GM21360 (cell line): ENCODE data around the gene CASTOR1.

Source experiments
- ATAC-seq: cut with Tn5 transposase; IDR thresholded peaks from one replicate; pipeline ENCODE4 v1.9.1; 2021; ENCODE audit warnings: mild to moderate bottlenecking, moderate library complexity; ENCODE audit not compliant: unreplicated experiment

CASTOR1 gene

DNA sequence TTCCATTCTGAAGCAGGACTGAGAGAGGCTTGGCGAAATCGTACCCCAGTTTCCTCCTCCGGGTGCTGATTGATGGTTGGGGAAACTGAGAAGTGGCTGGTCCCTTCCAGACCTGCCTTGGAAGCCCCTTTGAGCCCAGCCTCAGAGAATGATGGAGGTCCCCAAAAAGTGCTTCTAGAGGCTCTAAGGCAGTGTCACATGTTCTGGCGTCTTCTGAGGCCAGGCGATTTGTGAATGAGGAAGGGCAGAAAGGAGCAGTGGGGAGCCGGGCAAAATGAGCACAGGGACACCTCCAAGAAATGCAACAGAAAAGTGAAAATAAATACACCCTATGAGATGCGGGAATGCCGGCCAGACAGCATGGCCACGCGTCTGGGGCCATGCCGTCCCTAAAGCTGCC lies 41.7 kb downstream of the CASTOR1 start:
- ATAC-seq, result no peak

DNA sequence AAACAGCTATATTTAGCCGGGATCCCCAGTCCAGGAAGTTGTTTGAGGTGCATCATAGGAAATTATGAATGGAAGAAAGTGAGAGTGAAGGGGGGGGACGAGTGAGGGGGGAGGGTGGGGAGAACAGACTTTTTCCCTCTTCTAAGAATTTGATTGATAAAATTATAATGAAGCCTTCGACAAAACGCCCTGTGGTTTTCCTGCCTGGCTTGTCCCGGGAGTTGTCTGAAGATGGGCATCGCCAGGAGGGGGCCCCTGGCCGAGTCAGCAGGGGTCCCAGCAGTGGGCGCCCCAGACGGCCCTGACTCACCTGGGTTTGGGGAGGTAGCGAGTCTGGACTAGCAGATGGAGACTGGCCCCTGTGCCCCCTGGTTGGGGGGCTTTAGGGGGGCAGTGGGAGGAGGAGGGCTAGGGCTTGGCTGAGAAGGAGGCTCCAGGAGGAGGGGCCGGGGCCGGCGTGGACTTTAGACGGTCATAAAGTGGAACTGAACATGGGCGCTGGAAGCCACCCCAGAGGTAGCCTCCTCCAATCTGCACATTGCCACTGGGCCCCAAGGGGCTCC lies 42.4 kb downstream of the CASTOR1 start:
- no peak for ATAC-seq

DNA sequence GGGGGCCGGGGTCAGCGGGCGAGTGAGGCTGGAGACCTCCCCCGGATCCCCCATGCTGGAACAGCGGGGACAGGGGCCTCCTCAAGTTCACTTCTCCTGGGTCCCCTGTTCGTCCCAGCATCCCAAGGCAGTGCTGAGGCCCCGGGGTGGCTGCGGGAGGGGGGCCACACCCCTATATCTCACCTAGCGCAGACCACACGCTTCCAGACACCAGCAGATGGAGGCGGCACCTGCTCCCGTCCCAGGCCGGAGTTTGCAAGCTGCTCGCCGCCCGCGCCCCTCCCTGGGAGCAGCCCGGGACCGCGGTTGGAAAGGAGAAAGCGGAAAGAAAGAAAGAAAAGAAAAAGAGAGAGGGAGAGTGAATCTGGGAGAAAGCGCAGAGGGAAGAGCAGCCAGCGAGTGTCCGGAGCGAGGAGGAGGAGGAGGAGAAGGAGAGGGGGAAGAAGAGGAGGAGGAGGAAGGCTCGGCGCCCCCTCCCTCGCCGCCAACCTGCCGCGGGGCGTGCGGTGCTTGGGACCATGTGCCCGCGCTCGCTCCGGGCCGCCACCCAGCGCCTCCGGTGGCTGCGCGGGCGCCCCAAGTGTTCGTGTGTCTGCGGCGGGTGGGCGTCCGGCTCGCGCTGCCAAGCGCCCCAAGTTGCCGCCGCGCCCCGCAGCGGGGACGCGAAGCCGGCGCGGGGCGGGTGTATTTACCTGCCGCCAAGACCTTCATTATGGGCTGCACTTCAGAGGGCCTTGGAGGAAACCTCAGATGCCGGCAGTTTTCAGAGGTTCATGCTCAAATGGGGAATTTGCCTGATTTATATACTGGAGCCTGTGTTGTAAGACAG lies 43.1 kb downstream of the CASTOR1 start, which contains the start of gene LIF:
LIF (minus strand) TSS at position 775 of the 829 bp plus-strand sequence; CDS start at position 711, 64 bp downstream.
- ATAC-seq, result no peak

DNA sequence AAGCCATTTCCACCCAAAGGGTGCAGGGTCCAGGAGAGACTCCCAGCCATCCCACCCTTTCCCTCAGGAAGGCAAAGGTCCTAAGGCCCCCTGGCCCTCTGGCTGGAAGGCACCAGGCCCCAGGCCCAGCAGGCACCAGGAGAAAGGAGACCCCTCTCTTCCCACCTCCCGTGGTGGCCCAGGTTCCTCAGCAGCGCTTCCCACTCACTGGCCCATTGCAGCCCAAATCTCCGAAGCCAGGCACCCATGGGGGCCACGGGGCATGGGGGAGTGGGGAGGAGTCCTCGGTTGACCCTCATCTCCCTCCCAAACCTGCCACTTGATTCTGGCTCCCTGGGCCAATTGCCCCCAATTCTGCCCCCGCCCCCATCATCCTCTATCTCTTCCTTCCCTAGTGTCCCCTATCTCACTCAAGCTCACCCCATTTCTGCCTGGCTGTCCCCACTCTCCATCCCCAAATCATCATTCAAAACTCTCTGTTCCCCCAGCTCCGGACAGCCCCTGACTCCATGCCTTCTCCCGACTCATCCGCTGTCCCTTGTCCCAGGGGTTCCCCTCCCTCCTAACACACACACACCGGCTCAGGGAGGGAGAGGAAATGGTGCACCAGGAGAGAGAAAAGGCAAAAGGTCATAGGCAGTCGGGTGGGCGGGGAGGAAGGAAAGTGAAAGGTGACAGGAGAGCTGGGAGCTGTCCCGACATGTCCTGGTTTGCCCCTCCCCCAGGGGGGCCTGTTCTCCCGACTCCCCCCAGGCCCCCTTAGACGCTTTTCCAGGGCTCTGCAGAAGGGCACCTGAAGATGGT lies 43.9 kb downstream of the CASTOR1 start:
- ATAC-seq, result no peak

DNA sequence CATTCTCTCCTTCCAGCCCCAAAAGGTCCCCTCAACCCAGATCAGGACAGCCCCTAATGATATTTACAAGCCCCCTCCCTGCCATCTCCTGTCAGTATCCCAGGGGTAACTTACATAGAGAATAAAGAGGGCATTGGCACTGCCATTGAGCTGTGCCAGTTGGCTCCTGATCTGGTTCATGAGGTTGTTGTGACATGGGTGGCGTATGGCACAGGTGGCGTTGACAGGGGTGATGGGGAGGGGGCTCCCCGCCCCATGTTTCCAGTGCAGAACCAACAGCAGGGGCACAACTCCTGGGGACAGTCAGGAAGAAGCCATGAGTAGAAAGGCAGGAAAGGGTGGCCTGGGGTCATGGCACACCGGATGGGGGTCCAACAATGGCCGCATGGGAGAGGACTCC lies 44.7 kb downstream of the CASTOR1 start:
- ATAC-seq, result no peak

DNA sequence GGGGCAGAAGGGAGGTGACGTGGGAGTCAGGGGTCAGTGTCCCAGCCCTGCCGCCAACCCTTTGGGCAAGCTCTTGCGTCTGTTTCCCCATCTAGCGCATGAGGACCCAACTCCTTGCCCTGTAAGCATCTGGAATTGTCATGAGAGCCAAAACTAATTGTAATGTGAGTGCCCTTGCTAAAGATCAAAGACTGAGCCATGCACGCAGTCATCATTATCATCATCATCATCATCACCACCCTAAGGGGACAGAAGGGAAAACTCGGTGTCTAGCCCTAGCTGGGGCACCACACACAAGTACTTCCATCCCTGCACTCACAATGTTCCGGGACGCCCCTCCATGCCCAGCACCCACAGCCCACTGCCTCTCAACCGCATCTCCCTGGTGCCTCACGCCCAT lies 45.2 kb downstream of the CASTOR1 start:
- no peak for ATAC-seq

DNA sequence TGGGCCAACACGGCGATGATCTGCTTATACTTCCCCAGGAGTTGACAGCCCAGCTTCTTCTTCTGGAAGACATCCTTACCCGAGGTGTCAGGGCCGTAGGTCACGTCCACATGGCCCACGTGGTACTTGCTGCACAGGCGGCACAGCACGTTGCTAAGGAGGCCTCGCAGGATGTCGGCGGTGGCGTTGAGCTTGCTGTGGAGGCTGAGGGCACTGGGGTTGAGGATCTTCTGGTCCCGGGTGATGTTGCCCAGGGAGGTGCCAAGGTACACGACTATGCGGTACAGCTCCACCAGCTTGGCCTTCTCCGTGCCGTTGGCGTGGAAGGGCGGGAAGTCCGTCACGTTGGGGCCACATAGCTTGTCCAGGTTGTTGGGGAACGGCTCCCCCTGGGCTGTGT lies 45.6 kb downstream of the CASTOR1 start:
- ATAC-seq, result no peak

DNA sequence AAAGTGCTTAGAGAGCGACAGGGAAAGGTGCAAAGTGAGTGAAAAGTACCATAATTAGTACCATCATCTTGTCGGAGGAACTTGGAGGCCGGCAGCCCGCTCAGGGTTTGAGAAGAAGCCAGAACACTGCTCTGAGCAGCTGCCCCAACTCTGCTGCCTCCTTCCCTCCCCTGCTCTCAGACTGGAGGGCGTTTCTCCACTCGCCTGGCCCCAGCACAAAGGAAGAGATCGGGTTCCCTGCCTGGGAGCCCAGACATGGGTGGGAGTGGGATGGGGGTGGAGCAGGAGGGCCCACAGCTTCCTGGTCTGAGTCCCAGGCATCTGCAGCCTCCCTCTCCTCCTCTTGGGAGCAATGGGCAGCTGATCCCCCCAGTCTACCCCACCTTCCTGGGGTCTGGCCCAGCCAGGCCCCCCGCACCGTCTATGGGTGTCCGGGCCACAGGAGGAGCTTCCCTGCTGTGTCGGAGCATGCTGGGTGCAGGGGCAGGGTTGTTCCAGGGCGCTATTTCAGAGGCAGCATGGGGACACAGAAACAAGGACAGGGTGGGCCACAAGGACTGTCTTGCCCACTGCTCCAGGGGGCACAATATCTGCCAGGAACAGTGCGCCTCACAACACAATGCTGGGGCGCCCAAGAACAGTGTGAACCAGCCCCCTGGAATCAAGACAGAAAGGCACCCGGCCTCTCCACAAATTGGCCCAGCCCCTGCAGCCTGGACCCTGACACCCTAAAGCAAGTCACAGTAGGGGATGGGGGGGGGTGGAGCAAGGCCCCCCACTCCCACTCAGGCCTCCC lies 47.5 kb downstream of the CASTOR1 start:
- no peak for ATAC-seq

DNA sequence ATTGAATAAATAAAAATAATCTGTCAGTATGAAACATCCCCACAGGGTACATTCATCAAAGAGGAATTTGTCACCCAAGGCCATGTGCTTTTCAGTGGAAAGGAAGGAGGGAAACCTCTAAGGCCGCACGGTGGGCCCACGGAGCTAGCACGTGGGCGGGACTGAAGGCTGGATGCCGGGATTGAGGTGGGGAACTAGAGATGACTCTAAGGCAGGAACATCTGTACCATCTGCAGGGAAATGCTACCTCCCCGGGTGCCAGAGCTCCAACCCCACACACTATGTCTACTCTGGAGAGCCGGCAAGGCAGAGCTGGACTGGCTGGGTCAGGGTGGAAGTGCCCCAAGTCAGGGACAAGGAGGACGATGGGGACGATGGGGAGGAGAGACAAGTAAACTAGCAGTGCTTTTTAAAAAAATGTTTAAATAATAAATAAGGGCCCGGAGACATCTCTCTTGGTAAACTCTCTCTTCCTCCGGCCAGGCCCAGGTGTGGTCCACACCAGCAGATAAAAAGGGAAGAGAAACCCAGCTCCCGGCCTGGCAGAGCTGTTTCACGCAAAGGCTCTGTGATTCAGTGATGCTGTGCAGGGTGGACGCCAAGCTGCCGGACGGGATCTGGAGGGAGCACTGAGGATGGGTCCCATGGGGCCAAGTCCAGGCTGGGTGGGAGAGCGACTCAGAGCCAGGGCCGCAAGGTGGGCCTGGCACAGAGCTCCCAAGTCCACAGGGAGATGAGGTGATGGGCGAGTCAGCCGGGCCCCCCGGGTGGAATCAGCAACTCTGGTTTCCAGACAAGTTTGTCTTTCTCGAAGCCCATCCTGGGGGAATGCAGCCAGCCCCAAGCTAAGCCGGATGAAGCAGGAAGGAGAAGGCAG lies 48.5 kb downstream of the CASTOR1 start:
- no peak for ATAC-seq

DNA sequence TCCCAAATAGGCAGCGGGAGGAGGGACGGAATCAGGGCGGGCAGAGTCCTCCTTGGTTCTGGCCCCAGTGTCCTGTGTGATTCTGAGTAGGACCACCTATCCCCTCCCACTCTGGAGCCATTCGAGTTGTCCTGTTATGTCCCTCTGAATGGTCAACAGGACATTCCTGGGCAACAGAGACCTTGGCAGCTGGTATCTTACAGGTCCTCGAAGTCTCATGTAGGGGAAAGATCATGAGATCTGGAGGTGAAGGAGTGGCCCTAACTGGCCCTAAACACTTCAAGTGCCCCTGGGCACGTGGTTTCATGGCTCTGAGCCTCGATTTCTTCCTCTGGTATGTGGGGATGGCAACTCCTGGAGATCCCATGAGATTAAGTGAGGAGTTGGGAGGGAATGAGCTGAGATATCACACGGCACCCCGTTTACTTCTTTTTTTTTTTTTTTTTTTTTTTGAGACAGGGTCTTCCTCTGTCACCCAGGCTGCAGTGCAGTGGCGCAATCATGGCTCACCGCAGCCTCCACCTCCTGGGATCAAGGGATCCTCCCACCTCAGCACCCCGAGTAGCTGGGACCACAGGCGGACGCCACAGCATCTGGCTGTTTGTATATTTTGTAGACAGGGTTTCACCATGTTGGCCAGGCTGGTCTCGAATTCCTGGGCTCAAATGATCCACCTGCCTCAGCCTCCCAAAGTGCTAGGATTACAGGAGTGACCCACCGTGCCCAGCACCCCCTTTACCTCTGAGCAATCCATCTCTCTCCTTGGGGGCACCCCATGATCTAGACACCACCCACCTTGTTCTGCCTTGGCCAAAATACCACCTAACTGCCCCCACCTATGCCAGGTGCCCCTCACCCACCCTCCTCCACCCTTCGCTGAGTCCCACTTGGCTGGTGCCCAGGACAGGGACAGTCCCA lies 49.6 kb downstream of the CASTOR1 start:
- no peak for ATAC-seq

DNA sequence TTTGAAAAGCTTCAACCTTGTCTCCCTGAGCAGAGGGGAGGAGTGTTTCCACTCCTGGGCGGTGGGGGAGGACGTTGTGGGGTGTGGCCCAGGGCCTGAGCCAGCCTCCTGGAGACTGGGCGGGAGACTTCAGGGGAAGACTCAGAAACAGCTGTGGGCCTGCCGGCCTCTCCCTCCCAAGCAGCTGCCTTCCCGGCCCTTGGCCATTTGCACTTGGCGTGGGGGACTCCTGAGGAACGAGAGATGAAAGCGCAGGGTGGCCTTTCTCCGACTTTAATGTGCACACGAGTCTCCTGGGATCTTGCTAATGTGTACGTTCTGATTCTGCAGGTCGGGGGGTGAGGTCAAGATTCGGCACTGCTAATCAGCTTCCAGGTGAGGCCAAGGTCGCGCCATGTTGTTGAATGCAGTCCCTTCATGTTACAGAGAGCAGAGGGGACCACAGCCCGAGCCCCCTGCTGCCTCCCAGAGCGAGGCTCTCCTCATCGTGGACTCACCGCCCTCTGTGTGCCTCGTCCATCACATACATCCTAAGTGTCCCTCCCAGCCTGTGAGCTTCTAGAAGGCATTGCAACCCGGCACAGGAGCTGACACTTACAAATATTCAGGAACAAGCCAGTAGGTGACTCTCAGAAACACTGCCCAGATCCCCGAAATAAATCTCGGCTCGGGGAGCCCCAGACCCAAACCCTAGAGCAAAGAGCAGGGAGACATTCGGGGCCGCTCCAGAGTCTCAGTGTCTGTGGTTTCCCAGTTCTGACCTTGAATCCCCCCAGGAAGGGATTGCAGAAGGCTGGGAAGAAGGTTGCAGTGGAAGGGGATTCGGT lies 50.4 kb downstream of the CASTOR1 start:
- no peak for ATAC-seq

DNA sequence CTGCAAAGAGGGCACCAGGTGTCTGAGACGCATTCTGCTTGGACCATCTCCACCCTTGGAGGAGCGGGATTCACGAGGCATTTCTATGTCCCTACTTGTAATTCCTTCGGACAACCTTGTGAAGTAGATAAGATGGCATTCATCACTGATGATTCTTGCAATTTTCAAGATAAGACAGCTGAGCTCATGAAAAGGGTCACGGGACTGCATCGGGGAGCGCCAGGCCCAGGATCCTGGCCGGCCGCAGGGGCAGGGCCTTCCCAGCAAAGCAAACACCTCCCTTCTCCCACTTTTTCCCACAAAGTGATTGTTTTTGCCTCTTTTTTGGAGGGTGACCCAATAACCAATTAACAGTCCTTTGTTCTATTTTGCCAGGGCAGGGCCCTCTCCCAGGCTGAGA lies 51.2 kb downstream of the CASTOR1 start:
- ATAC-seq, result no peak

DNA sequence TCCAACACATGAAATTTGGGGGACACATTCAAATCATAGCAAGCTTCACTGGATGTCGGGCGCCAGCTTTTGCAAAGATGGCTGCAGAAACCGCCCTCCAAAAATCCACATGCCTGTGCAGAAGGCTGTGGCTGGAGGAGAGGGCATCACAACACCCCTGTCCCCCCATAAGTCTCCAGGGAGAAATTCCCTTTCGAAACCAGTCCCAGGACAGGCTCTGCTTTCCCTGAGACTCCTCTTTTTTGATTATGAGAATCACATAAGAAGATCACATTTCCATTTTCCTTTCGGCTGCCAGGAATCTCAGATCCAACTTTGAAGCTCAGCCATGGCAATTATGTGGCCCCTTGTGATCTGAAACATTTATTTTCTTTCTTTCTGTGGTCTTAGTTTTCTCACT lies 52.4 kb downstream of the CASTOR1 start:
- ATAC-seq, result no peak

DNA sequence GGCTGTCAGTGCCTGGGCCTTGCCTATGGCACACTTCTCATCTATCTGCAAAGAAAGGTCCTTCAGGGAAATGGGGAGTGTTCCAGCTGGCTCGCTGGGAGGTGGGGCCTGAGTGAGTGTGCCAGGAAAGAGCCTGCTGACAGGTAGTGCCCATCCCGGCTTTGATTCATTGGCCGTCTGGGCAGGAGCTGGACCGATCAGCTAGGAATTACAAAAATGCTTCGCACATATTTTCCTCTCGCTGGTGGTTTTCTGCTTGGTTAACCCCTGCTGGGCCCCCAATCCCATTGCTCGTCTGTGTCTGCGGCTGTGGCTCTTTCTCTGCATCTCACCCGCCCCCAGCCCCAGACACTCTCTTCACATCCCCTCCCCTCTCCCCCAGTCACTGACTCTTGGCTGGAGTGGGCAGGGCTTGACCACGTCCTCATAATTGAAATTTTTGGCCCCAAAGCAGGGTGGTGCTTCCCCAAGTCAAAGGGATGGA lies 53.6 kb downstream of the CASTOR1 start:
- no peak for ATAC-seq
